Adrenal gland (tissue), 12 donors: ENCODE measurements around the gene SLC8A3. TPM values are rescaled to one million over a fixed set of nuclear protein-coding genes. Genes with fewer than 3 reads are reported as not detected.

Experiments used
- DNase-seq, 7 donors: peaks; one replicate each; pipeline ENCODE4 v3.0.0-alpha.2; 2019 to 2020
- H3K27ac ChIP-seq, 5 donors: fragments of 200-600 bp; sonication (generic) in 4 of 5; 1 replicate in 3 of 5; 2 replicates in 2 of 5; pipeline versions ENCODE4 v1.5.1 to v1.8.0; 2016 to 2020; ENCODE audit warnings: mild to moderate bottlenecking in 1 of 5
- H3K27me3 ChIP-seq: fragments of 200-600 bp; 2 replicates; pipeline ENCODE4 v1.8.0; 2021
- H3K36me3 ChIP-seq, 2 donors: fragments of 200-600 bp; replicated peaks in 1 of 2; 1 replicate in 1 of 2; 2 replicates in 1 of 2; pipeline versions ENCODE4 v1.5.1 to v1.8.0; 2018 to 2022
- H3K4me1 ChIP-seq, 2 donors: fragments of 200-600 bp; replicated peaks in 1 of 2; 1 replicate in 1 of 2; 2 replicates in 1 of 2; pipeline versions ENCODE4 v1.5.1 to v1.8.0; 2018 to 2021
- H3K4me3 ChIP-seq, 4 donors: fragments of 200-600 bp; sonication (generic) in 3 of 4; one replicate each; pipeline ENCODE4 v1.5.1; 2016 to 2018
- H3K9me3 ChIP-seq, 3 donors: fragments of 200-600 bp; sonication (generic) in 1 of 3; replicated peaks in 1 of 3; 1 replicate in 2 of 3; 2 replicates in 1 of 3; pipeline versions ENCODE4 v1.5.1 to v1.8.0; 2016 to 2021
- CTCF ChIP-seq, 6 experiments: fragments of 450-650 bp in 4 of 6; fragments of 200-600 bp in 2 of 6; sonication (generic) in 1 of 6; IDR thresholded peaks; 1 replicate in 5 of 6; 2 replicates in 1 of 6; pipeline versions ENCODE4 v1.5.1 to v1.8.0; 2016 to 2021; ENCODE audit warnings: antibody characterized with exemption in 6 of 6, mild to moderate bottlenecking in 2 of 6, moderate library complexity in 1 of 6
- POLR2A ChIP-seq, 2 donors: fragments of 450-650 bp; IDR thresholded peaks; one replicate each; pipeline ENCODE4 v1.6.1; 2017; ENCODE audit warnings: antibody characterized with exemption in 2 of 2, mild to moderate bottlenecking in 2 of 2, moderate library complexity in 1 of 2
- WGBS, 4 donors: extraction: QIAGEN DNeasy Blood & Tissue Kit in 2 of 4; methylation state at CpG; one replicate each; pipeline versions ENCODE4 v1.1.5 to v1.1.7; 2013 to 2017; 5-methylcytosine and 5-hydroxymethylcytosine counted together
- intact Hi-C, 2 donors: fragments of 100-400 bp; cut with DNase I; formaldehyde crosslinking; loops; one replicate each; pipeline versions ENCODE4 v1.14.1 to v1.15.0; 2022 to 2023
- polyA plus RNA-seq, 3 donors: library from polyadenylated mRNA; stranded (reverse); fragments of 200-250 nt in 2 of 3; fragments of 350-450 nt in 1 of 3; fragmentation: Illumina TruSeq in 1 of 3; extraction: RNeasy Lipid Tissue Mini Kit (QIAGEN cat#74804) in 1 of 3; gene quantifications; one replicate each; pipeline ENCODE4 v1.2.3, GENCODE V29; 2013 to 2014
- total RNA-seq, 9 donors: library from RNA; depleted of rRNA in 4 of 9; stranded (reverse); fragments of >200 nt in 4 of 9; fragments of 120-200 nt in 1 of 9; fragmentation: NEBNext Ultra II Directional in 1 of 9; extraction: Animal tissue kit (Norgen Biotek cat#: 25700) in 1 of 9; gene quantifications; one replicate each; pipeline versions ENCODE4 v1.1.0 to v1.2.4, GENCODE V29; 2013 to 2023
- donor health status: healthy with polysubstance abuse.
- donor health status: Bipolar disorder and iron deficiency.
- donor health status: DM: yes; HTN: yes; CAD: no.
- donor health status: DM: no; HTN: no; CAD: no.
- donor health status: DM: no; HTN: no; CAD: no.
- donor health status: DM: yes; HTN: yes; CAD: no.

SLC8A3 gene
- total and polyA plus RNA-seq, 12 donors = 0.08 to 2.1 (median 0.62) TPM; not detected in 4

DNA sequence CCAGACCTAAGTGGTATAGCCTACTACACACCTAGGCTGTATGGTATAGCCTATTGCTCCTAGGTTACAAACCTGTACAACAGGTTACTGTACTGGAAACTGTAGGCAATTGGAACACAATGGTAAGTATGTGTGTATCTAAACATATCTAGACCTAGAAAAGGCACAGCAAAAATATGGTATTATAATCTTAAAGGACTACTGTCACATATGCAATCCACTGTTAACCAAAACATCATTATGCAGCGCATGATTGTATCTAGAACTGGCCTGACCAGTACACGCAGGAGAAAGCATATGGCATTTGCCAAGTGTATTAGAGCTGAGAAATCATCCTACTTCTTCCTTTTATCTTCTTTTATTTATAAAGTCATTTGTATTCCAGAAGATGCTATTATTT is 75.5 kb downstream of the SLC8A3 start:
- WGBS, 4 donors = 84 to 94% (median 92%) methylated on average over 2 of the region's 2 CpGs
- no peaks in the 10 kb centered on the region for H3K36me3 ChIP-seq
- H3K9me3 ChIP-seq = no peaks in the 10 kb centered on the region
- intact Hi-C loops = no loop called here
- DNase-seq = no peak
- H3K4me1 ChIP-seq = no peaks in the 10 kb centered on the region
- no peaks in the 10 kb centered on the region for H3K27me3 ChIP-seq
- H3K27ac ChIP-seq = no peak overlapping the region
- TF ChIP-seq CTCF (IDR thresholded peaks at IDR 0.05) (no peak), POLR2A (IDR thresholded peaks at IDR 0.05) (no peak)
- no peak overlapping the region for H3K4me3 ChIP-seq

DNA sequence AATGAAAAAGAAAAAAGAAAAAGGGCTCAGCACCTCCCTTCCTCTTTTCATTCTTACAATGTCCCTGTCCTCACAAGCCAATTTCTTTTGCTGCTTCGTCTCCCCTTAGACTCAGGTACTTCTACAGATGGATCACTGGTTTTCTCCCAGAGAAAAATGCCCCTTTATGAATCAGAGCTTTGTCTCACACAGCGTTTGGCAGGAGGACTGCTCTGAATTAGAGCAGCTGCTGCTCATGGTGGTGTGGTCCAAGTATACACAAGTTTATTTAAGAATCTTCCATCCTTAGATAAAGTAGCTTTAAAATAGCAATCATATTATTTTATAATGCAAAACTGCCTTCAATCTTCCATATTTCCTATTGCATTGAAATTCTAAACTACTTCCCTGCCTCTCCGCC is 80.3 kb downstream of the SLC8A3 start:
- no peaks in the 10 kb centered on the region for H3K36me3 ChIP-seq
- DNase-seq = no peak
- H3K27me3 ChIP-seq = peaks cover 3% of the 10 kb centered on the region
- H3K4me3 ChIP-seq = no peak overlapping the region
- no peak overlapping the region for H3K27ac ChIP-seq
- no peaks in the 10 kb centered on the region for H3K9me3 ChIP-seq
- intact Hi-C loops = no loop called here
- 60 to 71% (median 65%) methylated on average over 3 of the region's 3 CpGs for WGBS, 4 donors
- H3K4me1 ChIP-seq = no peaks in the 10 kb centered on the region
- no peak for TF ChIP-seq CTCF (IDR thresholded peaks at IDR 0.05)
- TF ChIP-seq POLR2A (IDR thresholded peaks at IDR 0.05) = no peak

DNA sequence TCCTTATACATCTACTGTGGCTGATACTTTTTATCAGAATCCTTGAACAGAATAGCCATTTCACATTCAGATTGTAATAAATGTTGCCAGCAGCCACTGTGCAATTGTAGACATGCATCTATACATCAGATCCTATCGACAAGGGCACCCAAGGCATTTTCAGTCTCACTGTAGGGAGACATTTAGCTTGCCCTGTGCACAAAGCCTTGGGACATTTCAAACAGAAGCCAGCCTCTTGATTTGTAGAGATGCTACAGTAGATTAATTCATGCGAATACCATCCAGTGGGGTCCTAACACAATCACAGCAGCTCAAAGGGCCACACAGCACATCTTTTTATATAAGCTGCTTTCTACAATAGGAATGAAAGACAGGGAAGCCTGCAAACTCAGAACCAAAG is 81.4 kb downstream of the SLC8A3 start:
- Histone ChIP-seq H3K36me3 (no peaks in the 10 kb centered on the region), H3K4me1 (no peaks in the 10 kb centered on the region), H3K4me3 (no peak overlapping the region), H3K9me3 (no peaks in the 10 kb centered on the region), H3K27me3 (peaks cover 3% of the 10 kb centered on the region), H3K27ac (no peak overlapping the region)
- DNase-seq = no peak
- no peak for TF ChIP-seq CTCF (IDR thresholded peaks at IDR 0.05)
- TF ChIP-seq POLR2A (IDR thresholded peaks at IDR 0.05) = no peak
- 68 to 77% (median 74%) methylated on average over 2 of the region's 2 CpGs for WGBS, 4 donors
- intact Hi-C loops = no loop called here

DNA sequence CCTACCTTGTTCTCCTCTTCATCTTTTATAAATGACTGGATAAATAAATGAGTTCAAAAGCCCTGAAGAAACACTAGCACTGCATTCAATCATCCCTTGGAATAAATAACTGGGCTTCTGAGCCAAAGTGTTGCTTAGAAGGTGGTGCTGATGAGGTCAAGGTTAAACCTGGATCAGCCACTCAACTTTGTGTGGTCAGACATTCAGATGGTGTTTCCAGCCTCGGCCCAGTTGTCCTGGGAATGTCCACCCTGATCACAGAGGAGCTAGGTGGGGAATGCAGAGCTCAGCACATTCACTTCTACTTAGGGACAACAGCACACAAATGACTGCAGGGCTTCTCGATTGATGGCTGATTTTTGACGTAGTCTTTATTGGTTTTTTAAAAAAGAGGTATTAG is 88.7 kb downstream of the SLC8A3 start:
- no peaks in the 10 kb centered on the region for H3K36me3 ChIP-seq
- H3K27ac ChIP-seq = no peak overlapping the region
- H3K4me3 ChIP-seq = no peak overlapping the region
- H3K4me1 ChIP-seq = no peaks in the 10 kb centered on the region
- no peak for TF ChIP-seq CTCF (IDR thresholded peaks at IDR 0.05)
- no peak for TF ChIP-seq POLR2A (IDR thresholded peaks at IDR 0.05)
- H3K9me3 ChIP-seq = no peaks in the 10 kb centered on the region
- intact Hi-C loops = no loop called here
- WGBS, 4 donors = 60 to 79% (median 76%) methylated on average over 3 of the region's 3 CpGs
- DNase-seq = no peak
- H3K27me3 ChIP-seq = peaks cover 14% of the 10 kb centered on the region
